Measurements from ENCODE around the gene MSX2.

Gene MSX2

DNA sequence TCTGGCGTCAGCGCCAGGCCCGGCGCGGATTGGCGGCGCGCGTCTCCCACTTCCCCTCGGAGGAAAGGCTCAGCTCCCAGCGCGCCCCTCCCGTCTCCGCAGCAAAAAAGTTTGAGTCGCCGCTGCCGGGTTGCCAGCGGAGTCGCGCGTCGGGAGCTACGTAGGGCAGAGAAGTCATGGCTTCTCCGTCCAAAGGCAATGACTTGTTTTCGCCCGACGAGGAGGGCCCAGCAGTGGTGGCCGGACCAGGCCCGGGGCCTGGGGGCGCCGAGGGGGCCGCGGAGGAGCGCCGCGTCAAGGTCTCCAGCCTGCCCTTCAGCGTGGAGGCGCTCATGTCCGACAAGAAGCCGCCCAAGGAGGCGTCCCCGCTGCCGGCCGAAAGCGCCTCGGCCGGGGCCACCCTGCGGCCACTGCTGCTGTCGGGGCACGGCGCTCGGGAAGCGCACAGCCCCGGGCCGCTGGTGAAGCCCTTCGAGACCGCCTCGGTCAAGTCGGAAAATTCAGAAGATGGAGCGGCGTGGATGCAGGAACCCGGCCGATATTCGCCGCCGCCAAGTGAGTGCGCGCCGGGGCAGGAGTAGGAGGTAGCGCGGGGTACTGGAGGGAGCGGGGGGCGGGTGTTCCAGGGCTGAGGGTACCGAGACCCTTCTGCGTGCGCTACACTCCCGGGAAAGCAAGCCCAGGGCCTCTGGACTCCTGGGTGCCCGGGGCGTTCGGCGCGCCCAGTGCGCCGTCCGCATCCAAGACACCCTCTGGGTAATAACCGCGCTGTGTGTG is at the start of gene MSX2:
Gene MSX2, plus strand, starts transcription at position 99 of the 777 bp plus-strand sequence. Its CDS starts 78 bp downstream, at position 177.
- Histone ChIP-seq H3K4me3 (ENCODE audit: low read length in 2 of 2) (peak within 1 kb of the TSS; percentile 50 to 67), H3K9ac (ENCODE audit: low read depth in 1 of 2, low read length in 2 of 2) (peak within 1 kb of the TSS in 1 of 2 donors; percentile 52), H3K27ac (ENCODE audit: low read depth in 2 of 2, low read length in 2 of 2) (no peak within 1 kb of the TSS), H3K9me3 (ENCODE audit: control insufficient read depth in 2 of 2, low read length in 2 of 2) (no peaks in the 10 kb centered on the region), H3K4me1 (ENCODE audit: control insufficient read depth in 2 of 2, insufficient read depth in 2 of 2, low read length in 2 of 2) (peaks cover 3% of the 10 kb centered on the region in 2 donors), H3K27me3 (ENCODE audit: control insufficient read depth in 2 of 2, insufficient read depth in 2 of 2, low read length in 2 of 2) (peaks cover 56 to 60% of the 10 kb centered on the region in 2 donors), H3K36me3 (ENCODE audit: control insufficient read depth in 2 of 2, insufficient read depth in 2 of 2, low read length in 2 of 2) (no peaks in the 10 kb centered on the region)

- H3K36me3 ChIP-seq (ENCODE audit: control insufficient read depth in 2 of 2, insufficient read depth in 2 of 2, low read length in 2 of 2) = no peaks in the 10 kb centered on the region
These were observed 49.3 kb upstream of the MSX2 start for GRCh38 chr5:174675110-174675509.

DNA sequence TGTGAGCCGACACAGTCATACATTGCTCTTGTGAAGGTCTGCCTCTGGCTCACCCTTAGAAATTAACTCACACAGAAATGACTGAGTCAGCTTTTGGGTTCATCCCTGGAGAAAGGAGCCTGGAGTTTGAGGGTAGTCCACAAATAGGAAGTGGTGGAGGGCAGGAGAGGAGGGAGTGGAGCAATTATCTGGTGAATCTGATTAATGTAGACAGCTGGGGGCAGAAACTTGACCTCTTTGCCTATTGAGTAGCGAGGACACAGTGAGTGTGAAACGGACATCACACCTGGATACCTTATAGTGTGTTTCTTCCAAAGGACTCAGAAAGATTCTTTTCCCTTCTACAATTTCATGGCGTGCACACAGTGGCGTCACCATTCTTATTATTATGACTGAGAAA is 48.5 kb upstream of the MSX2 start:
- Histone ChIP-seq H3K36me3 (ENCODE audit: control insufficient read depth in 2 of 2, insufficient read depth in 2 of 2, low read length in 2 of 2) (no peaks in the 10 kb centered on the region), H3K9ac (ENCODE audit: low read depth in 1 of 2, low read length in 2 of 2) (no peak overlapping the region), H3K4me3 (ENCODE audit: low read length in 2 of 2) (no peak overlapping the region)

More at GRCh38 chr5:174675110-174675509, 49.3 kb upstream of the MSX2 start:
- Histone ChIP-seq H3K9ac (ENCODE audit: low read depth in 1 of 2, low read length in 2 of 2) (no peak overlapping the region), H3K9me3 (ENCODE audit: control insufficient read depth in 2 of 2, low read length in 2 of 2) (no peaks in the 10 kb centered on the region), H3K27me3 (ENCODE audit: control insufficient read depth in 2 of 2, insufficient read depth in 2 of 2, low read length in 2 of 2) (no peaks in the 10 kb centered on the region), H3K27ac (ENCODE audit: low read depth in 2 of 2, low read length in 2 of 2) (no peak overlapping the region), H3K4me3 (ENCODE audit: low read length in 2 of 2) (no peak overlapping the region), H3K4me1 (ENCODE audit: control insufficient read depth in 2 of 2, insufficient read depth in 2 of 2, low read length in 2 of 2) (no peaks in the 10 kb centered on the region)

DNA sequence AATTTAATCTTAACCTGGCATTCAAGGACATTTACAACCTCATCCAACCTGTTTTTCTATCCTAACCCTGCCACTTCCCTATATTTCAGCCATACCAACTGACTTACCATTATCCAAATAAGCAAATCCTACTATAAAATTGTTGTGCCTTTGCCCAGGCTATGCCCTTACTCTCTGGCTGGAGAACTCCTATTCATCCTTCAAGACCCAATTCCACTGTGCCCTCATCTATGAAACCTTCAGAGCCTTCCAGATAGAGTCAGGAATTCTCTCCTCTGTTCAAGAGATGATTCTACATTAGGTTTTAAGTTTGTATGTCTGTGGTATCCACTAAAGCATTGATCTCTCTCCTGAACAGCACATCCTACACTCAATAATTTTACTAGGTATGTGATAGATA is 46.3 kb upstream of the MSX2 start:
- Histone ChIP-seq H3K4me3 (ENCODE audit: low read length in 2 of 2) (no peak overlapping the region), H3K9ac (ENCODE audit: low read depth in 1 of 2, low read length in 2 of 2) (no peak overlapping the region), H3K27ac (ENCODE audit: low read depth in 2 of 2, low read length in 2 of 2) (no peak overlapping the region), H3K36me3 (ENCODE audit: control insufficient read depth in 2 of 2, insufficient read depth in 2 of 2, low read length in 2 of 2) (no peaks in the 10 kb centered on the region), H3K9me3 (ENCODE audit: control insufficient read depth in 2 of 2, low read length in 2 of 2) (no peaks in the 10 kb centered on the region), H3K4me1 (ENCODE audit: control insufficient read depth in 2 of 2, insufficient read depth in 2 of 2, low read length in 2 of 2) (no peaks in the 10 kb centered on the region), H3K27me3 (ENCODE audit: control insufficient read depth in 2 of 2, insufficient read depth in 2 of 2, low read length in 2 of 2) (no peaks in the 10 kb centered on the region)

More for the DNA sequence above, 48.5 kb upstream of the MSX2 start:
- Histone ChIP-seq H3K9me3 (ENCODE audit: control insufficient read depth in 2 of 2, low read length in 2 of 2) (no peaks in the 10 kb centered on the region), H3K27ac (ENCODE audit: low read depth in 2 of 2, low read length in 2 of 2) (no peak overlapping the region), H3K27me3 (ENCODE audit: control insufficient read depth in 2 of 2, insufficient read depth in 2 of 2, low read length in 2 of 2) (no peaks in the 10 kb centered on the region), H3K4me1 (ENCODE audit: control insufficient read depth in 2 of 2, insufficient read depth in 2 of 2, low read length in 2 of 2) (no peaks in the 10 kb centered on the region)

DNA sequence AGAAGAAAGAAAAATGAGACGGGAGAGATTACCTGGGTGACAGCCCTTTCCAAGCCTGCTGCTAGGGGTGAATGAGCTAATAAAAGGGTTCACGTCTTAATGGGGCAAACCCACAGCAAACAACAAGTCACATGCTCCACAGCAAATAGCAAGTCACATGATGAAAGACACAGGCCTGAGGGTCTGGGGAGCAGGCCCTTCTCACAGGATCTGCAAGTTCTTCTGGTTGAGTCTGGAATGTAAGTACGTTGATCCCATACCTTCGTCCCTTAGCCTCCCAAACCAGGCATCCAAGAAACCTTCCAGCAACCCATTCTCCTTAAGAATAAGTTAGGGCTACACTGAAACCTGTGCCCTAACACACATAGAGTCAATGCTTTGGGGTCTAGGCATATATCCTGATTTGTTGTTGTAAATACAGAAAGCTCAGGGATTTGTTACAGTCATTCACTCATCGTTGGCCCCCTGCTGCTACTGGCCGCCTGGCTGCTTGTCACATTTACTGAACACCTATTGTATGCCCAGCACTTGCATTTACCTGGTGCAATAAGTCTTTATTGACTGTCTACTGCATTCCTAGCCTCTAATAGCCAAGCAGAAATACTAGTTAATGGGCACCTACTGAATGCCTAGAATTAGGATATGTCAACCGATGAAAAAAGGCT is 43.3 kb upstream of the MSX2 start:
- Histone ChIP-seq H3K27ac (ENCODE audit: low read depth in 2 of 2, low read length in 2 of 2) (no peak overlapping the region), H3K4me3 (ENCODE audit: low read length in 2 of 2) (no peak overlapping the region), H3K27me3 (ENCODE audit: control insufficient read depth in 2 of 2, insufficient read depth in 2 of 2, low read length in 2 of 2) (no peaks in the 10 kb centered on the region), H3K4me1 (ENCODE audit: control insufficient read depth in 2 of 2, insufficient read depth in 2 of 2, low read length in 2 of 2) (no peaks in the 10 kb centered on the region), H3K9ac (ENCODE audit: low read depth in 1 of 2, low read length in 2 of 2) (no peak overlapping the region), H3K9me3 (ENCODE audit: control insufficient read depth in 2 of 2, low read length in 2 of 2) (no peaks in the 10 kb centered on the region), H3K36me3 (ENCODE audit: control insufficient read depth in 2 of 2, insufficient read depth in 2 of 2, low read length in 2 of 2) (no peaks in the 10 kb centered on the region)

DNA sequence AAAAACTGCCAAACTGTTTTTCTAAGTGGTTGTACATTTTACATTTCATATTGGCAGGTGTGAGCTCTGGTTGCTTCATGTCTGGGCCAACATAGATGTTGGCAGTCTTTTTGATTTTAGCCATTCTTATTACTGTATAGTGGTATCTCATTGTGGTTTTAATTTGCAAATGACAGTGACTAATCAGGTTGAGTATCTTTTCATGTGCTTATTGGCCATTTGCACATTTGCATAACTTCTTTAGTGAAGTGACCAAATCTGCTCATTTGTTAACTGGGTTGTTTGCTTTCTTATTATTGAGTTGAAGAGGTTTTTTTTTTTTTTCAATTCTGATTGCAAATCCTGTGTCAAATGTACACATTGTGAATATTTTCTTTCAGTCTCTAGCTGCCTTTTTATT is 36.9 kb upstream of the MSX2 start:
- Histone ChIP-seq H3K27me3 (ENCODE audit: control insufficient read depth in 2 of 2, insufficient read depth in 2 of 2, low read length in 2 of 2) (peaks cover 17 to 23% of the 10 kb centered on the region in 2 donors), H3K4me3 (ENCODE audit: low read length in 2 of 2) (no peak overlapping the region), H3K9ac (ENCODE audit: low read depth in 1 of 2, low read length in 2 of 2) (no peak overlapping the region), H3K4me1 (ENCODE audit: control insufficient read depth in 2 of 2, insufficient read depth in 2 of 2, low read length in 2 of 2) (peaks cover 0 to 3% of the 10 kb centered on the region in 2 donors), H3K36me3 (ENCODE audit: control insufficient read depth in 2 of 2, insufficient read depth in 2 of 2, low read length in 2 of 2) (no peaks in the 10 kb centered on the region), H3K9me3 (ENCODE audit: control insufficient read depth in 2 of 2, low read length in 2 of 2) (no peaks in the 10 kb centered on the region), H3K27ac (ENCODE audit: low read depth in 2 of 2, low read length in 2 of 2) (no peak overlapping the region)

DNA sequence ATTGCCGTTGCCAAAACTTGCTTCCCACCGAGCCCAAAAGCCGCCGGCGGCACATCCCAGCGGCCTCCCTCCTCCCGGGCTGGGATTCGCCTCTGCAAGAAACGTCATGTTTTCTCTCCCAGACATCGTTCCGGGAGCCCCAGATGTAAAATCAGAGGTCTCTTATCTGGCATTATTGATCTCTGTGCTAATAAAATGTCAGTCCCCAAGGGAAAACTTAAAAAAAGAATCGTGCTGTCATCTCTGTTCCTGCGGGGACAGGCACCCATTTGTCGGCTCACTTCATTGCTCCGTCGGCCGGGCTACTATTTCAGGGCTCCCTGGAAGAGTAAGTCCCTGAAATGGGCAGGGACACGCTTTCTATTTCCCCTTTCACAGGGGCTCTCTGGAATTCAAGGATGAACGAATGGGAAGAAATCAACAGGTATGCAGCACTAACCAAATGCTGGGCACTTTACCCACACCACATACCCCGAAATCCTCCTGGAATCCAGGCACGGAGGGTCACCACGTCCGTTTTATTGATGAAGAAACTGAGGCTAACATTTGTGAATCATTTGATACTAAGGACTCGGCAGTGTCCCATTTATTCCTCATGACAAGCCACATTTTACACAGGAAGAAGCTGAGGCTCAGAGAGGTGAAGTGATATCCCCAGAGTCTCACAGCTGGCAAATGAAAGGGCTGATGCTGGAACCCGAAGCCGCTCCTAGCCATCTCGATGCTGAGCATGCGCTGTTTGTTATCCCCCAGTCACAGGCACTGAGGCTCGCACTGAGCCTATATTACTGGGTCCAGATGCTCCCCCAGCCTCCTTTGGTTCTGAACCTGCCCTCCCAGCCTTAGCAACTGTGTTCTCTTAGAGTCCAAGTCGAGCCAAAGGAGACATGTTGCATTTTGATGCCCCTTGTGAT is 35.7 kb upstream of the MSX2 start:
- Histone ChIP-seq H3K9ac (ENCODE audit: low read depth in 1 of 2, low read length in 2 of 2) (no peak overlapping the region), H3K27me3 (ENCODE audit: control insufficient read depth in 2 of 2, insufficient read depth in 2 of 2, low read length in 2 of 2) (peaks cover 20 to 29% of the 10 kb centered on the region in 2 donors), H3K9me3 (ENCODE audit: control insufficient read depth in 2 of 2, low read length in 2 of 2) (no peaks in the 10 kb centered on the region), H3K36me3 (ENCODE audit: control insufficient read depth in 2 of 2, insufficient read depth in 2 of 2, low read length in 2 of 2) (no peaks in the 10 kb centered on the region), H3K27ac (ENCODE audit: low read depth in 2 of 2, low read length in 2 of 2) (no peak overlapping the region), H3K4me3 (ENCODE audit: low read length in 2 of 2) (no peak overlapping the region), H3K4me1 (ENCODE audit: control insufficient read depth in 2 of 2, insufficient read depth in 2 of 2, low read length in 2 of 2) (peaks cover 0 to 7% of the 10 kb centered on the region in 2 donors)

- no peak overlapping the region for H3K9ac ChIP-seq (ENCODE audit: low read depth in 1 of 2, low read length in 2 of 2)
- peaks cover 27 to 29% of the 10 kb centered on the region in 2 donors for H3K27me3 ChIP-seq (ENCODE audit: control insufficient read depth in 2 of 2, insufficient read depth in 2 of 2, low read length in 2 of 2)
- no peaks in the 10 kb centered on the region for H3K9me3 ChIP-seq (ENCODE audit: control insufficient read depth in 2 of 2, low read length in 2 of 2)
- peaks cover 0 to 7% of the 10 kb centered on the region in 2 donors for H3K4me1 ChIP-seq (ENCODE audit: control insufficient read depth in 2 of 2, insufficient read depth in 2 of 2, low read length in 2 of 2)
- no peak overlapping the region for H3K4me3 ChIP-seq (ENCODE audit: low read length in 2 of 2)
- no peak overlapping the region for H3K27ac ChIP-seq (ENCODE audit: low read depth in 2 of 2, low read length in 2 of 2)
- H3K36me3 ChIP-seq (ENCODE audit: control insufficient read depth in 2 of 2, insufficient read depth in 2 of 2, low read length in 2 of 2) = no peaks in the 10 kb centered on the region
These were observed 34.1 kb upstream of the MSX2 start for GRCh38 chr5:174690271-174690670.

DNA sequence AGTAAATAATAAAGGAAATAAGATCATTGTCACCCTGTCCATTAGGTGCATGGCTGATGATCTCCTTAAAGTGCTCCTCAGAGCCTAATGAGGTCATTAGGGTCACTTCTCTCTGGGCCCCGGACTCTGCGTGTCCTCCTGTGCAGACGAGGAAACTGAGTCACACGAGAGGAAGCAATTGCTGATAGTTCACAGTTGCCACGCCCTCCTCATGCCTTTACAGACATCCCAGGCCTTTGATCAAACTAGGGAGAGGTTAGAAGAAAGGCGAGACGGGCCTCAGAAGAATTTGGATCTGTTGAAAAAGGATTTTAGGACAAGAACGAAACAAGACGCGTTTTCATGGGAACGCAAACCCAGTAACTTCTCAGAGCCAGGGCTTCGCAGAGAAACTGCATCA is 32.0 kb upstream of the MSX2 start:
- Histone ChIP-seq H3K4me3 (ENCODE audit: low read length in 2 of 2) (no peak overlapping the region), H3K36me3 (ENCODE audit: control insufficient read depth in 2 of 2, insufficient read depth in 2 of 2, low read length in 2 of 2) (no peaks in the 10 kb centered on the region), H3K9ac (ENCODE audit: low read depth in 1 of 2, low read length in 2 of 2) (no peak overlapping the region), H3K4me1 (ENCODE audit: control insufficient read depth in 2 of 2, insufficient read depth in 2 of 2, low read length in 2 of 2) (peaks cover 0 to 7% of the 10 kb centered on the region in 2 donors), H3K9me3 (ENCODE audit: control insufficient read depth in 2 of 2, low read length in 2 of 2) (no peaks in the 10 kb centered on the region), H3K27me3 (ENCODE audit: control insufficient read depth in 2 of 2, insufficient read depth in 2 of 2, low read length in 2 of 2) (peaks cover 27 to 29% of the 10 kb centered on the region in 2 donors), H3K27ac (ENCODE audit: low read depth in 2 of 2, low read length in 2 of 2) (no peak overlapping the region)
